DOHH2 (cell line): Measurements from ENCODE around the gene SH3RF3.

ENCODE experiments used
- CTCF ChIP-seq: fragments of 200-600 bp; sonication (generic); IDR thresholded peaks from one replicate; pipeline ENCODE4 v1.5.1; 2014; ENCODE audit warnings: antibody characterized with exemption, mild to moderate bottlenecking, low read depth, low read length; ENCODE audit not compliant: poor library complexity, severe bottlenecking
- EZH2phosphoT487 ChIP-seq: fragments of 200-600 bp; sonication (generic); IDR thresholded peaks from 2 replicates; pipeline ENCODE4 v1.6.1; 2017; ENCODE audit warnings: borderline replicate concordance, mild to moderate bottlenecking, antibody characterized with exemption, low read length, moderate library complexity, mixed read lengths

GRCh38 chr2:109079590-109079989 lies 49.4 kb upstream of the SH3RF3 start:
- TF ChIP-seq CTCF (no peak), EZH2phosphoT487 (no peak)
